Calu3 (cell line): ENCODE data around the gene OXER1. TPM values are rescaled to one million over a fixed set of nuclear protein-coding genes. Genes with fewer than 3 reads are reported as not detected.

Source experiments
- BruUV-seq: library from RNA; stranded (reverse); fragments of 400-500 nt; replicated peaks from 2 replicates; lab custom pipeline; 2021; lab: Mats Ljungman, UMichigan
- CTCF ChIA-PET: fragments of 300-600 bp; sonication (Branson Sonifier 250); formaldehyde crosslinking; loops from one replicate; lab custom pipeline; 2022; ENCODE audit warnings: antibody characterized with exemption; lab: Charles Lee
- DNase-seq: peaks from one replicate; pipeline ENCODE4 v3.0.0; 2022
- H3K27ac Mint-ChIP-seq: one replicate; pipeline ENCODE4 v1.8.0; 2022; ENCODE audit warnings: mixed read lengths; ENCODE audit not compliant: unreplicated experiment
- H3K27me3 Mint-ChIP-seq: one replicate; pipeline ENCODE4 v1.8.0; 2022; ENCODE audit warnings: mixed read lengths; ENCODE audit not compliant: unreplicated experiment
- H3K36me3 Mint-ChIP-seq: one replicate; pipeline ENCODE4 v1.8.0; 2022; ENCODE audit warnings: mild to moderate bottlenecking, moderate library complexity, mixed read lengths; ENCODE audit not compliant: insufficient read depth, unreplicated experiment
- H3K4me1 Mint-ChIP-seq: one replicate; pipeline ENCODE4 v1.8.0; 2022; ENCODE audit warnings: mild to moderate bottlenecking, low read depth, mixed read lengths; ENCODE audit not compliant: unreplicated experiment
- H3K4me3 Mint-ChIP-seq: one replicate; pipeline ENCODE4 v1.8.0; 2022; ENCODE audit warnings: mild to moderate bottlenecking, low read depth, moderate library complexity, mixed read lengths; ENCODE audit not compliant: unreplicated experiment
- H3K9me3 Mint-ChIP-seq: one replicate; pipeline ENCODE4 v1.8.0; 2022; ENCODE audit warnings: low read depth, mixed read lengths; ENCODE audit not compliant: unreplicated experiment
- CTCF ChIP-seq: fragments of 200-600 bp; IDR thresholded peaks from one replicate; pipeline ENCODE4 v1.8.0; 2022; ENCODE audit warnings: antibody characterized with exemption; ENCODE audit not compliant: unreplicated experiment
- intact Hi-C: fragments of 100-400 bp; cut with micrococcal nuclease; formaldehyde crosslinking; loops from one replicate; pipeline ENCODE4 v1.10.0; 2022; ENCODE audit not compliant: unreplicated experiment
- total RNA-seq: library from RNA; stranded (reverse); gene quantifications from 2 replicates; pipeline ENCODE4 v1.2.3, GENCODE V29; 2022

Gene OXER1
- total RNA-seq, 1 experiment from 2014 or later, result 0.59 TPM

GRCh38 chr2:42789751-42790150 is 25.8 kb upstream of the OXER1 start:
- Mint-ChIP-seq H3K4me3 (no peak overlapping the region), H3K4me1 (peaks cover 8% of the 10 kb centered on the region), H3K9me3 (no peaks in the 10 kb centered on the region)

GRCh38 chr2:42788882-42789281 is 24.9 kb upstream of the OXER1 start:
- H3K4me1 Mint-ChIP-seq, result peaks cover 8% of the 10 kb centered on the region
- no peak overlapping the region for H3K4me3 Mint-ChIP-seq
- H3K9me3 Mint-ChIP-seq, result no peaks in the 10 kb centered on the region
- CTCF ChIA-PET, result no interaction called here
- H3K36me3 Mint-ChIP-seq, result peaks cover 16% of the 10 kb centered on the region
- no TSS peak for BruUV-seq
- no peak for DNase-seq
- no peak for TF ChIP-seq CTCF
- no peak overlapping the region for H3K27ac Mint-ChIP-seq
- peaks cover 14% of the 10 kb centered on the region for H3K27me3 Mint-ChIP-seq
- intact Hi-C loops, result no loop called here

More at GRCh38 chr2:42789751-42790150, 25.8 kb upstream of the OXER1 start:
- H3K27me3 Mint-ChIP-seq, result peaks cover 14% of the 10 kb centered on the region
- peaks cover 16% of the 10 kb centered on the region for H3K36me3 Mint-ChIP-seq
- no TSS peak for BruUV-seq
- no peak for DNase-seq
- CTCF ChIA-PET, result interaction anchor here (0.6 kb wide), 1 partner anchor 186 kb away, joined by 3 read pairs; no protein-coding TSS in a partner anchor
- H3K27ac Mint-ChIP-seq, result no peak overlapping the region
- TF ChIP-seq CTCF, result no peak
- intact Hi-C loops, result no loop called here

- intact Hi-C loops, result no loop called here
- H3K27me3 Mint-ChIP-seq, result peaks cover 14% of the 10 kb centered on the region
- BruUV-seq, result no TSS peak
- no peak for TF ChIP-seq CTCF
- H3K9me3 Mint-ChIP-seq, result no peaks in the 10 kb centered on the region
- CTCF ChIA-PET, result no interaction called here
- H3K27ac Mint-ChIP-seq, result no peak overlapping the region
- no peak overlapping the region for H3K4me3 Mint-ChIP-seq
- DNase-seq, result no peak
- peaks cover 8% of the 10 kb centered on the region for H3K4me1 Mint-ChIP-seq
- peaks cover 16% of the 10 kb centered on the region for H3K36me3 Mint-ChIP-seq
Measured at GRCh38 chr2:42788478-42788793, 24.5 kb upstream of the OXER1 start.

GRCh38 chr2:42787788-42788477 is 24.0 kb upstream of the OXER1 start:
- BruUV-seq, result no TSS peak
- H3K27me3 Mint-ChIP-seq, result peaks cover 14% of the 10 kb centered on the region
- H3K4me1 Mint-ChIP-seq, result peaks cover 8% of the 10 kb centered on the region
- CTCF ChIA-PET, result no interaction called here
- H3K9me3 Mint-ChIP-seq, result no peaks in the 10 kb centered on the region
- intact Hi-C loops, result no loop called here
- H3K36me3 Mint-ChIP-seq, result peaks cover 15% of the 10 kb centered on the region
- H3K4me3 Mint-ChIP-seq, result no peak overlapping the region
- H3K27ac Mint-ChIP-seq, result no peak overlapping the region
- TF ChIP-seq CTCF, result no peak
- no peak for DNase-seq
